Calu3 (cell line): ENCODE results near the gene TFAP2D. TPM values are rescaled to one million over a fixed set of nuclear protein-coding genes. Genes with fewer than 3 reads are reported as not detected.

Experiments used
- Bru-seq: library from RNA; stranded (reverse); fragments of 400-500 nt; gene quantifications from one replicate; lab custom pipeline; 2021; lab: Mats Ljungman, UMichigan
- BruChase-seq, 2 experiments: library from RNA; stranded (reverse); fragments of 400-500 nt; gene quantifications; one replicate each; lab custom pipeline; 2021; lab: Mats Ljungman, UMichigan
- BruUV-seq: library from RNA; stranded (reverse); fragments of 400-500 nt; replicated peaks from 2 replicates; lab custom pipeline; 2021; lab: Mats Ljungman, UMichigan
- CTCF ChIA-PET: fragments of 300-600 bp; sonication (Branson Sonifier 250); formaldehyde crosslinking; loops from one replicate; lab custom pipeline; 2022; ENCODE audit warnings: antibody characterized with exemption; lab: Charles Lee
- DNase-seq: peaks from one replicate; pipeline ENCODE4 v3.0.0; 2022
- H3K27ac Mint-ChIP-seq: one replicate; pipeline ENCODE4 v1.8.0; 2022; ENCODE audit warnings: mixed read lengths; ENCODE audit not compliant: unreplicated experiment
- H3K27me3 Mint-ChIP-seq: one replicate; pipeline ENCODE4 v1.8.0; 2022; ENCODE audit warnings: mixed read lengths; ENCODE audit not compliant: unreplicated experiment
- H3K36me3 Mint-ChIP-seq: one replicate; pipeline ENCODE4 v1.8.0; 2022; ENCODE audit warnings: mild to moderate bottlenecking, moderate library complexity, mixed read lengths; ENCODE audit not compliant: insufficient read depth, unreplicated experiment
- H3K4me1 Mint-ChIP-seq: one replicate; pipeline ENCODE4 v1.8.0; 2022; ENCODE audit warnings: mild to moderate bottlenecking, low read depth, mixed read lengths; ENCODE audit not compliant: unreplicated experiment
- H3K4me3 Mint-ChIP-seq: one replicate; pipeline ENCODE4 v1.8.0; 2022; ENCODE audit warnings: mild to moderate bottlenecking, low read depth, moderate library complexity, mixed read lengths; ENCODE audit not compliant: unreplicated experiment
- H3K9me3 Mint-ChIP-seq: one replicate; pipeline ENCODE4 v1.8.0; 2022; ENCODE audit warnings: low read depth, mixed read lengths; ENCODE audit not compliant: unreplicated experiment
- CTCF ChIP-seq: fragments of 200-600 bp; IDR thresholded peaks from one replicate; pipeline ENCODE4 v1.8.0; 2022; ENCODE audit warnings: antibody characterized with exemption; ENCODE audit not compliant: unreplicated experiment
- intact Hi-C: fragments of 100-400 bp; cut with micrococcal nuclease; formaldehyde crosslinking; loops from one replicate; pipeline ENCODE4 v1.10.0; 2022; ENCODE audit not compliant: unreplicated experiment
- long read RNA-seq: library from polyadenylated mRNA; stranded (forward); transcript quantifications from one replicate; pipeline ENCODE4 v2.0.0, GENCODE V29; 2022
- total RNA-seq: library from RNA; stranded (reverse); gene quantifications from 2 replicates; pipeline ENCODE4 v1.2.3, GENCODE V29; 2022

The TFAP2D gene
- total RNA-seq (not detected in 2 replicates), Bru-seq, nascent RNA (not detected), BruChase-seq, experiment 1, labeled RNA remaining after a 6-hour chase (not detected), BruChase-seq, experiment 2, labeled RNA remaining after a 2-hour chase (not detected)
- long read RNA-seq, result 0 reads

- BruUV-seq, result no TSS peak
- H3K36me3 Mint-ChIP-seq, result no peaks in the 10 kb centered on the region
Measured at GRCh38 chr6:50713226-50713625, at the start of gene TFAP2D. TFAP2D (plus strand) TSS chr6:50713526; CDS start chr6:50714056, 530 bp downstream.

GRCh38 chr6:50663806-50664205 is 49.5 kb upstream of the TFAP2D start:
- no TSS peak for BruUV-seq
- no peak for TF ChIP-seq CTCF
- Mint-ChIP-seq H3K9me3 (no peaks in the 10 kb centered on the region), H3K27ac (no peak overlapping the region), H3K4me3 (no peak overlapping the region), H3K4me1 (no peaks in the 10 kb centered on the region), H3K36me3 (no peaks in the 10 kb centered on the region), H3K27me3 (no peaks in the 10 kb centered on the region)
- intact Hi-C loops, result no loop called here
- no peak for DNase-seq
- CTCF ChIA-PET, result no interaction called here

More at GRCh38 chr6:50713226-50713625, at the start of gene TFAP2D:
- intact Hi-C loops, result no loop called here
- no peak for TF ChIP-seq CTCF
- Mint-ChIP-seq H3K27me3 (peaks cover 50% of the 10 kb centered on the region), H3K27ac (no peak within 1 kb of the TSS), H3K9me3 (peaks cover 3% of the 10 kb centered on the region), H3K4me3 (no peak within 1 kb of the TSS), H3K4me1 (no peaks in the 10 kb centered on the region)
- CTCF ChIA-PET, result no interaction called here
- DNase-seq, result no peak

DNA sequence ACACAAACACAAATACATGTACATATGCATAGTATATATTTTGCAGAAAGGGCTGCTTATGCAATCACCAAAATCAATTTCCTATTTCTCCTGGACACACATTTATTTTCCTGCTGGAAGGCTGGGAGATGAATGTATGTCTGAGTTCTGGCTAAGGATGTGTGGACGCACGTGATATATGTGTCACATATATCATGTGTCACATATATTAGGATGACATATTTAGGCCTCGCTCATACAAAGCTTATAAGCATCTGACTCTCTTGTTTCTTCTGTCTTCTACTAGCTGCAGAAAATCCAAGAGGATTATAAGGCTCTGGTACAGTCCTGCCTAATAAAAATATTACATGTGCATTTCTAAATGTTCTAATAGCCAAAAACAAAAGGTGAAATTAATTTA is 47.2 kb upstream of the TFAP2D start:
- CTCF ChIA-PET, result no interaction called here
- H3K27ac Mint-ChIP-seq, result no peak overlapping the region

GRCh38 chr6:50681213-50681824 is 32.0 kb upstream of the TFAP2D start:
- H3K4me1 Mint-ChIP-seq, result no peaks in the 10 kb centered on the region
- no TSS peak for BruUV-seq
- H3K4me3 Mint-ChIP-seq, result no peak overlapping the region
- CTCF ChIA-PET, result no interaction called here
- H3K27me3 Mint-ChIP-seq, result no peaks in the 10 kb centered on the region
- no peak overlapping the region for H3K27ac Mint-ChIP-seq
- no peak for TF ChIP-seq CTCF
- no peaks in the 10 kb centered on the region for H3K36me3 Mint-ChIP-seq
- peaks cover 3% of the 10 kb centered on the region for H3K9me3 Mint-ChIP-seq
- DNase-seq, result no peak
- intact Hi-C loops, result no loop called here

More for the DNA sequence above, 47.2 kb upstream of the TFAP2D start:
- Mint-ChIP-seq H3K9me3 (no peaks in the 10 kb centered on the region), H3K4me1 (no peaks in the 10 kb centered on the region), H3K27me3 (no peaks in the 10 kb centered on the region), H3K4me3 (no peak overlapping the region), H3K36me3 (no peaks in the 10 kb centered on the region)
- intact Hi-C loops, result no loop called here
- DNase-seq, result no peak
- no peak for TF ChIP-seq CTCF
- BruUV-seq, result no TSS peak
